Chondrocyte (in vitro differentiated cells): Measurements from ENCODE around the gene RPA3. TPM values are rescaled to one million over a fixed set of nuclear protein-coding genes. Genes with fewer than 3 reads are reported as not detected.
A peak's percentile ranks its signal among the peaks of the same experiment; 100 is the strongest.

Experiments
- DNase-seq: peaks from one replicate; pipeline ENCODE4 v3.0.0; 2021; ENCODE audit warnings: mixed read lengths, low spot score
- H3K27ac Mint-ChIP-seq: one replicate; pipeline ENCODE4 v1.8.0; 2021; ENCODE audit warnings: mild to moderate bottlenecking, moderate library complexity, mixed read lengths; ENCODE audit not compliant: unreplicated experiment
- H3K27me3 Mint-ChIP-seq: 2 replicates; pipeline ENCODE4 v1.8.0; 2021; ENCODE audit warnings: low read depth, mixed read lengths
- H3K36me3 Mint-ChIP-seq: 2 replicates; pipeline ENCODE4 v1.8.0; 2021; ENCODE audit warnings: low read depth, mixed read lengths
- H3K4me1 Mint-ChIP-seq: 2 replicates; pipeline ENCODE4 v1.8.0; 2021; ENCODE audit warnings: low read depth, mild to moderate bottlenecking, mixed read lengths
- H3K4me3 Mint-ChIP-seq: one replicate; pipeline ENCODE4 v1.8.0; 2021; ENCODE audit warnings: mild to moderate bottlenecking, moderate library complexity, mixed read lengths; ENCODE audit not compliant: unreplicated experiment
- H3K9me3 Mint-ChIP-seq: 2 replicates; pipeline ENCODE4 v1.8.0; 2021; ENCODE audit warnings: low read depth, mixed read lengths
- CTCF ChIP-seq: fragments of 200-600 bp; sonication (generic); IDR thresholded peaks from 2 replicates; pipeline ENCODE4 v1.5.0; 2021; ENCODE audit warnings: antibody characterized with exemption, mild to moderate bottlenecking, moderate library complexity
- total RNA-seq: library from RNA; stranded (reverse); gene quantifications from 3 replicates; pipeline ENCODE4 v1.2.1, GENCODE V29; 2021

Gene RPA3
- total RNA-seq, 1 donor from 2014 or later = 8.3 TPM

DNA sequence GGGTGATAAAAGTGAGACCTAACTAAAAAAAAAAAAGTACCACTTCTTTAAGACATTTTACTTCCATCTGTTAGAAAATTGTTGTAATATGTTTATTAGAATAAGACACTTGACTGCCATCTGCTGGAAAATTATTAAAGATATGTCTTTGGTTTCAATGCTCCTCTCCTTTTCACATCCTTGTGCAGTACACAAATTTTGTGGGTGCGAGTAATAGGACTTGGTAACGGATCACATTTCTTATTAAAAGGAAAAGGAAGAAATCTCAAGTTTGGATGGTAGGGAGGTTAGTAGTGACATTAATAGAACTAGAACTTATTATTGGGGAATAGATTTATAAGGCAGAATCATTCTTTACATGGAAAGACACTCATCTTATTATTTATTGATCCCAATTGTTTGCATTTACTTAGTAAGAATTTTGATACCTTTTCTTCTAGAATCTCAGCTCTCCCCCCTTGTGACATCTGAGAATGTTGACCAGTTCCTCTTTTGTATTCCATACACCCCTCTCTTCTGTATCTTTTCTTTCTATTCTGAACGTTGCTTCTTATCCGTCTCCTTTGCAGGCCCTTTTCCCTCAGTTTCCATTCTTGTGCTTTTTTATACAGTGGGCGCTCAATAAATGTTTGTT lies 43.0 kb upstream of the RPA3 start:
- no peaks in the 10 kb centered on the region for H3K27me3 Mint-ChIP-seq
- no peaks in the 10 kb centered on the region for H3K36me3 Mint-ChIP-seq
- H3K4me1 Mint-ChIP-seq = peaks cover 19% of the 10 kb centered on the region
- DNase-seq = no peak
- H3K27ac Mint-ChIP-seq = peak overlapping the region; percentile 64
- no peaks in the 10 kb centered on the region for H3K9me3 Mint-ChIP-seq
- TF ChIP-seq CTCF = peak; percentile 86
- peak overlapping the region; percentile 72 for H3K4me3 Mint-ChIP-seq

- Mint-ChIP-seq H3K27ac (no peak overlapping the region), H3K9me3 (peaks cover 4% of the 10 kb centered on the region), H3K4me1 (peaks cover 17% of the 10 kb centered on the region), H3K4me3 (no peak overlapping the region), H3K27me3 (no peaks in the 10 kb centered on the region), H3K36me3 (peaks cover 5% of the 10 kb centered on the region)
- no peak for DNase-seq
- TF ChIP-seq CTCF = no peak
Measured at GRCh38 chr7:7757576-7757975, 39.2 kb upstream of the RPA3 start.

GRCh38 chr7:7756577-7756976 lies 38.2 kb upstream of the RPA3 start:
- Mint-ChIP-seq H3K4me1 (peaks cover 7% of the 10 kb centered on the region), H3K27me3 (no peaks in the 10 kb centered on the region), H3K36me3 (peaks cover 5% of the 10 kb centered on the region), H3K9me3 (peaks cover 4% of the 10 kb centered on the region), H3K27ac (no peak overlapping the region), H3K4me3 (no peak overlapping the region)
- DNase-seq = no peak
- no peak for TF ChIP-seq CTCF

GRCh38 chr7:7751243-7752092 lies 33.1 kb upstream of the RPA3 start:
- H3K36me3 Mint-ChIP-seq = peaks cover 5% of the 10 kb centered on the region
- no peak for TF ChIP-seq CTCF
- peak overlapping the region; percentile 2 for H3K27ac Mint-ChIP-seq
- H3K27me3 Mint-ChIP-seq = no peaks in the 10 kb centered on the region
- H3K4me1 Mint-ChIP-seq = peaks cover 6% of the 10 kb centered on the region
- H3K9me3 Mint-ChIP-seq = peaks cover 4% of the 10 kb centered on the region
- no peak overlapping the region for H3K4me3 Mint-ChIP-seq
- no peak for DNase-seq

DNA sequence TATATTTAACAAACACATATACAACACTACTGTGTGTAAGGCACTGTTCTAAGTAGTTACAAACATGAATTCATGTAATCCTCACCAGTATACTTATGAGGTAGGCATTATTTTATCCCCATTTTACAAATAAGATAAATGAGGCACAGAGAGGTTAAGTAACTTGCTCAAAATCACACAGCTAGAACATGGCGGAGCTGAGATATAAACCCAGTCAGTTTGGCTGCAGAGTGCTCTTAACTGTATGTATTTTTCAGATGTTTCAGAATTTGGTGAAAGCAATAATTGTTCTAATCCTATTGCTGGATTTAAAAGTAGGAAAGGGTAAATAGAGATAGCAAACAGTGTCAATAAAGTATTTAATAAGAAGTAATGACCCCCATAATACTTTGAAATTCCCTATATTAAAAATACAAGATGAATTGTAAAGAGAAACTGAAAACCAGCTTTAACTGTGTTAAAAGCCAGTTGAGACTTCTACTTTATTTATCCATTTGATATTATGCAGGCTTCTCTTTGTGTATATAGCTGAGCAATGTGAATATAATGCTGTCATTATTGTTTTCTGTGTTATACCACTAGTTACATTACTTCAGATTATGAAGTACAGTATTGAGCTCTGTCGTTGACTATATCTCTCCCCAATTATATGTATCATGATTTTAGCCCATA lies 32.3 kb upstream of the RPA3 start:
- H3K36me3 Mint-ChIP-seq = peaks cover 5% of the 10 kb centered on the region
- H3K9me3 Mint-ChIP-seq = peaks cover 4% of the 10 kb centered on the region
- no peaks in the 10 kb centered on the region for H3K27me3 Mint-ChIP-seq
- H3K4me1 Mint-ChIP-seq = peaks cover 6% of the 10 kb centered on the region
- TF ChIP-seq CTCF = no peak
- DNase-seq = no peak
- no peak overlapping the region for H3K27ac Mint-ChIP-seq
- no peak overlapping the region for H3K4me3 Mint-ChIP-seq
